CD14-positive monocyte (primary cell): ENCODE results near the gene CCDC85C. TPM values are rescaled to one million over a fixed set of nuclear protein-coding genes. Genes with fewer than 3 reads are reported as not detected.

Experiments used
- DNase-seq, 3 donors: peaks; one replicate each; pipeline ENCODE4 v3.0.0-alpha.2; 2011 to 2022
- H2AFZ ChIP-seq: 2 replicates; pipeline ENCODE4 v1.6.0; 2012; ENCODE audit warnings: mild to moderate bottlenecking, low read depth, low read length, inconsistent platforms; ENCODE audit not compliant: insufficient read depth, poor library complexity, severe bottlenecking
- H3K27ac ChIP-seq, 2 donors: 1 replicate in 1 of 2; 2 replicates in 1 of 2; pipeline ENCODE4 v1.5.1; 2012 to 2013; ENCODE audit warnings: low read length in 2 of 2, control low read depth in 1 of 2, inconsistent platforms in 1 of 2, low read depth in 1 of 2, mild to moderate bottlenecking in 1 of 2
- H3K27me3 ChIP-seq, 2 donors: one replicate each; pipeline versions ENCODE4 v1.6.0 to v1.6.1; 2011 to 2013; ENCODE audit warnings: low read length in 2 of 2; ENCODE audit not compliant: control insufficient read depth in 2 of 2, insufficient read depth in 2 of 2
- H3K36me3 ChIP-seq, 2 donors: replicated peaks in 1 of 2; 1 replicate in 1 of 2; 2 replicates in 1 of 2; pipeline versions ENCODE4 v1.5.1 to v1.6.1; 2012 to 2013; ENCODE audit warnings: low read length in 2 of 2, control low read depth in 1 of 2, inconsistent platforms in 1 of 2, mild to moderate bottlenecking in 1 of 2; ENCODE audit not compliant: insufficient read depth in 2 of 2, control insufficient read depth in 1 of 2
- H3K4me1 ChIP-seq, 2 donors: 1 replicate in 1 of 2; 2 replicates in 1 of 2; pipeline versions ENCODE4 v1.5.1 to v1.6.1; 2012 to 2013; ENCODE audit warnings: low read length in 2 of 2, control low read depth in 1 of 2, inconsistent platforms in 1 of 2, mild to moderate bottlenecking in 1 of 2, moderate library complexity in 1 of 2; ENCODE audit not compliant: insufficient read depth in 2 of 2, control insufficient read depth in 1 of 2
- H3K4me2 ChIP-seq: replicated peaks from 2 replicates; pipeline ENCODE3; 2012; ENCODE audit warnings: low read length, moderate library complexity, mild to moderate bottlenecking; ENCODE audit not compliant: poor library complexity, severe bottlenecking; ENCODE audit errors: extremely low read depth
- H3K4me3 ChIP-seq, 3 experiments: fragments of 200-600 bp in 1 of 3; sonication (generic) in 1 of 3; replicated peaks in 1 of 3; 1 replicate in 2 of 3; 2 replicates in 1 of 3; pipeline ENCODE4 v1.5.1; 2011 to 2013; ENCODE audit warnings: low read length in 3 of 3, mild to moderate bottlenecking in 3 of 3, control low read depth in 2 of 3, low read depth in 2 of 3, inconsistent platforms in 1 of 3, moderate library complexity in 1 of 3
- H3K79me2 ChIP-seq: 2 replicates; pipeline ENCODE4 v1.6.0; 2012; ENCODE audit warnings: mild to moderate bottlenecking, control low read depth, inconsistent platforms, low read length, moderate library complexity; ENCODE audit not compliant: insufficient read depth
- H3K9ac ChIP-seq: 2 replicates; pipeline ENCODE4 v1.6.0; 2017; ENCODE audit warnings: low read length, mild to moderate bottlenecking; ENCODE audit not compliant: insufficient read depth, poor library complexity, severe bottlenecking
- H3K9me3 ChIP-seq, 2 donors: replicated peaks in 1 of 2; 1 replicate in 1 of 2; 2 replicates in 1 of 2; pipeline versions ENCODE4 v1.5.1 to v1.6.1; 2012 to 2013; ENCODE audit warnings: low read length in 2 of 2, control low read depth in 1 of 2; ENCODE audit not compliant: control insufficient read depth in 1 of 2, insufficient read depth in 1 of 2
- H4K20me1 ChIP-seq: 2 replicates; pipeline ENCODE4 v1.6.0; 2012; ENCODE audit warnings: mild to moderate bottlenecking, low read length, control low read depth, moderate library complexity; ENCODE audit not compliant: insufficient read depth
- H3K27ac Mint-ChIP-seq, 7 donors: one replicate each; pipeline ENCODE4 v1.8.0; 2020; ENCODE audit warnings: mild to moderate bottlenecking in 7 of 7, mixed read lengths in 7 of 7, moderate library complexity in 6 of 7, inconsistent platforms in 2 of 7
- H3K27me3 Mint-ChIP-seq, 3 donors: one replicate each; pipeline ENCODE4 v1.8.0; 2021 to 2022; ENCODE audit warnings: low read depth in 3 of 3, mild to moderate bottlenecking in 3 of 3, mixed read lengths in 3 of 3, moderate library complexity in 3 of 3, inconsistent platforms in 1 of 3
- H3K36me3 Mint-ChIP-seq, 2 donors: one replicate each; pipeline ENCODE4 v1.8.0; 2020; ENCODE audit warnings: mixed read lengths in 2 of 2, inconsistent platforms in 1 of 2, mild to moderate bottlenecking in 1 of 2
- H3K4me1 Mint-ChIP-seq: one replicate; pipeline ENCODE4 v1.8.0; 2020; ENCODE audit warnings: mild to moderate bottlenecking, mixed read lengths
- H3K4me3 Mint-ChIP-seq, 2 donors: one replicate each; pipeline ENCODE4 v1.8.0; 2020; ENCODE audit warnings: mild to moderate bottlenecking in 2 of 2, mixed read lengths in 2 of 2, moderate library complexity in 1 of 2
- H3K9me3 Mint-ChIP-seq, 7 donors: one replicate each; pipeline ENCODE4 v1.8.0; 2020 to 2022; ENCODE audit warnings: mixed read lengths in 7 of 7, mild to moderate bottlenecking in 6 of 7, moderate library complexity in 6 of 7, inconsistent platforms in 2 of 7
- WGBS: methylation state at CpG from one replicate; pipeline ENCODE4 v1.1.5; 2013; ENCODE audit warnings: missing lambda C conversion rate; ENCODE audit not compliant: insufficient coverage; 5-methylcytosine and 5-hydroxymethylcytosine counted together
- intact Hi-C, 2 donors: fragments of 100-400 bp; cut with micrococcal nuclease; formaldehyde crosslinking; loops; one replicate each; pipeline versions ENCODE4 v1.15.0 to v1.15.1; 2023
- polyA plus RNA-seq, 3 donors: library from polyadenylated mRNA; depleted of rRNA in 1 of 3; unstranded in 2 of 3; stranded (reverse) in 1 of 3; fragments of 300-500 nt in 2 of 3; fragments of >200 nt in 1 of 3; fragmentation: Illumina TruSeq in 2 of 3; gene quantifications; 1 replicate in 2 of 3; 2 replicates in 1 of 3; pipeline ENCODE4 v1.2.3, GENCODE V29; 2012 to 2021
- TF ChIP-seq, protein P1 (sequence below): fragments of 200-600 bp; IDR thresholded peaks from one replicate; pipeline ENCODE4 v1.8.0; 2022; ENCODE audit warnings: antibody characterized with exemption, mild to moderate bottlenecking

Gene CCDC85C
- polyA plus RNA-seq, 3 donors = under 0.01 to 0.03 TPM; not detected in 1

DNA sequence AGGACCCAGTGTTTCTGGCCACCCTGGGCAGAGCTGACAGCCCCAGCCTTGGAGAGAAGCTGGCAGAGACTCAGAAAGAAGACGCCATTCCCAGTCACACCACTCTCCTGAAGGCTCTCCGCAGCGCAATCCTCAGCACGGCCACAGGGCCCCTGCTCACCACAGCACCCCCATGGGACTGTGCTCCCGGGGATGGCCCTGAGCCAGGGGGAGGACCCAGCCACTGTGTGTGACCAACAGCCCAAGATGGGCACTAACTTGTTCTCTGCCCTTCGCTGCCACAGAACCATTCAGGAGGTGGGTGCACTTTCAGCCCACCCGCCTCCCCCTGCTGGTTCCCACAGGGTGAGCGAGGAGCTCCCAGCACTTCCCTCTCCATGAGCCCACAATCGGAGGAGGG lies 65.7 kb downstream of the CCDC85C start:
- TF ChIP-seq, protein P1, sequence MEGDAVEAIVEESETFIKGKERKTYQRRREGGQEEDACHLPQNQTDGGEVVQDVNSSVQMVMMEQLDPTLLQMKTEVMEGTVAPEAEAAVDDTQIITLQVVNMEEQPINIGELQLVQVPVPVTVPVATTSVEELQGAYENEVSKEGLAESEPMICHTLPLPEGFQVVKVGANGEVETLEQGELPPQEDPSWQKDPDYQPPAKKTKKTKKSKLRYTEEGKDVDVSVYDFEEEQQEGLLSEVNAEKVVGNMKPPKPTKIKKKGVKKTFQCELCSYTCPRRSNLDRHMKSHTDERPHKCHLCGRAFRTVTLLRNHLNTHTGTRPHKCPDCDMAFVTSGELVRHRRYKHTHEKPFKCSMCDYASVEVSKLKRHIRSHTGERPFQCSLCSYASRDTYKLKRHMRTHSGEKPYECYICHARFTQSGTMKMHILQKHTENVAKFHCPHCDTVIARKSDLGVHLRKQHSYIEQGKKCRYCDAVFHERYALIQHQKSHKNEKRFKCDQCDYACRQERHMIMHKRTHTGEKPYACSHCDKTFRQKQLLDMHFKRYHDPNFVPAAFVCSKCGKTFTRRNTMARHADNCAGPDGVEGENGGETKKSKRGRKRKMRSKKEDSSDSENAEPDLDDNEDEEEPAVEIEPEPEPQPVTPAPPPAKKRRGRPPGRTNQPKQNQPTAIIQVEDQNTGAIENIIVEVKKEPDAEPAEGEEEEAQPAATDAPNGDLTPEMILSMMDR = no peak
- H3K4me1 ChIP-seq = no peaks in the 10 kb centered on the region
- intact Hi-C loops = no loop called here
- Mint-ChIP-seq H3K4me3 (no peak overlapping the region), H3K9me3 (no peaks in the 10 kb centered on the region), H3K27ac (no peak overlapping the region), H3K4me1 (no peaks in the 10 kb centered on the region), H3K36me3 (no peaks in the 10 kb centered on the region), H3K27me3 (peaks cover 2 to 9% (median 6%) of the 10 kb centered on the region in 3 donors)
- H4K20me1 ChIP-seq = no peaks in the 10 kb centered on the region
- no peaks in the 10 kb centered on the region for H3K9me3 ChIP-seq
- no peak overlapping the region for H3K4me3 ChIP-seq
- no peak overlapping the region for H3K27ac ChIP-seq
- no peak overlapping the region for H3K9ac ChIP-seq
- H3K27me3 ChIP-seq = no peaks in the 10 kb centered on the region
- 89% methylated on average over 8 of the region's 9 CpGs for WGBS
- DNase-seq = no peak
- no peak overlapping the region for H2AFZ ChIP-seq
- no peaks in the 10 kb centered on the region for H3K36me3 ChIP-seq
- H3K79me2 ChIP-seq = no peaks in the 10 kb centered on the region
- H3K4me2 ChIP-seq = no peak overlapping the region

DNA sequence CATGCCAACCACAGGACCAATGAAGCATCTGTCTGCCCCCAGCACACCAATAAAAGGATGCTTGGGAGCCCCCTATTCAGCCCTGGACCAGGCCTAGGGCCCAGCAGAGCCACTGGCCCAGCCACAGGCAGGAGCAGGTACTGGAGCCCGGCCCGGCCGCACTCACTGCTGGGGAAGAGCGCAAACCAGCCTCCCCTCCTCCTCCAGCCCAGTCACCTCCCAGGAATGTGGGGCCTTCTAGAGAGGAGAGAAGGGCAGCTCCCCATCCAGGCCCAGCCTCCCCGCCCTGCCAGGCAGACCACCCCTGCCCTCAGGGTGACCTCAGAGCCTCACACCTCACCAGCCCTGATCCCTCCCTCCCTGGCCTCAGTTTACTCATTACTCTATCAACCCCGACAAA lies 66.6 kb downstream of the CCDC85C start:
- intact Hi-C loops = no loop called here
- H3K27me3 ChIP-seq = no peaks in the 10 kb centered on the region
- TF ChIP-seq, protein P1 = no peak
- H3K36me3 Mint-ChIP-seq = no peaks in the 10 kb centered on the region
- peaks cover 2 to 9% (median 6%) of the 10 kb centered on the region in 3 donors for H3K27me3 Mint-ChIP-seq
- H3K4me2 ChIP-seq = no peak overlapping the region
- H3K27ac ChIP-seq = no peak overlapping the region
- H2AFZ ChIP-seq = no peak overlapping the region
- H3K4me1 Mint-ChIP-seq = peaks cover 2% of the 10 kb centered on the region
- H3K36me3 ChIP-seq = no peaks in the 10 kb centered on the region
- no peaks in the 10 kb centered on the region for H3K9me3 ChIP-seq
- no peak for DNase-seq
- no peaks in the 10 kb centered on the region for H4K20me1 ChIP-seq
- no CpG with 5 or more reads among the region's 6 CpGs for WGBS
- H3K4me1 ChIP-seq = no peaks in the 10 kb centered on the region
- H3K4me3 Mint-ChIP-seq = no peak overlapping the region
- H3K9me3 Mint-ChIP-seq = no peaks in the 10 kb centered on the region
- no peaks in the 10 kb centered on the region for H3K79me2 ChIP-seq
- no peak overlapping the region for H3K27ac Mint-ChIP-seq
- H3K4me3 ChIP-seq = no peak overlapping the region
- H3K9ac ChIP-seq = no peak overlapping the region
